GM12873 (cell line): Measurements from ENCODE around the gene ZC3HAV1.

Experiments
- CTCF ChIP-seq: IDR thresholded peaks from 2 replicates; pipeline ENCODE4 v1.5.1; 2012; ENCODE audit warnings: low read depth, mild to moderate bottlenecking, moderate library complexity, low read length, control low read depth; ENCODE audit not compliant: insufficient read depth; ENCODE audit errors: missing control alignments

Gene ZC3HAV1

GRCh38 chr7:139116999-139117398, 7.5 kb upstream of the ZC3HAV1 start:
- no peak for TF ChIP-seq CTCF

GRCh38 chr7:139115104-139115503, 5.6 kb upstream of the ZC3HAV1 start:
- TF ChIP-seq CTCF, result no peak

GRCh38 chr7:139114585-139114984, 5.1 kb upstream of the ZC3HAV1 start:
- TF ChIP-seq CTCF, result no peak

- TF ChIP-seq CTCF, result no peak
Measured at GRCh38 chr7:139114018-139114417, 4.5 kb upstream of the ZC3HAV1 start.

GRCh38 chr7:139112741-139113250, 3.3 kb upstream of the ZC3HAV1 start:
- TF ChIP-seq CTCF, result no peak

- no peak for TF ChIP-seq CTCF
Measured at GRCh38 chr7:139112316-139112715, 2.8 kb upstream of the ZC3HAV1 start.

GRCh38 chr7:139111811-139112301, 2.3 kb upstream of the ZC3HAV1 start:
- no peak for TF ChIP-seq CTCF

GRCh38 chr7:139111147-139111546, 1.6 kb upstream of the ZC3HAV1 start:
- no peak for TF ChIP-seq CTCF
